ENCODE measurements around the gene YAF2. TPM values are rescaled to one million over a fixed set of nuclear protein-coding genes. Genes with fewer than 3 reads are reported as not detected.
"Not testable (repeated sequence)": the region's sequence is repeated elsewhere in the genome, so short reads cannot be mapped to it uniquely, and the experiment has no call there.

The YAF2 gene
- total RNA-seq, 2 donors from 2014 or later, result 19.4 to 27.3 TPM

DNA sequence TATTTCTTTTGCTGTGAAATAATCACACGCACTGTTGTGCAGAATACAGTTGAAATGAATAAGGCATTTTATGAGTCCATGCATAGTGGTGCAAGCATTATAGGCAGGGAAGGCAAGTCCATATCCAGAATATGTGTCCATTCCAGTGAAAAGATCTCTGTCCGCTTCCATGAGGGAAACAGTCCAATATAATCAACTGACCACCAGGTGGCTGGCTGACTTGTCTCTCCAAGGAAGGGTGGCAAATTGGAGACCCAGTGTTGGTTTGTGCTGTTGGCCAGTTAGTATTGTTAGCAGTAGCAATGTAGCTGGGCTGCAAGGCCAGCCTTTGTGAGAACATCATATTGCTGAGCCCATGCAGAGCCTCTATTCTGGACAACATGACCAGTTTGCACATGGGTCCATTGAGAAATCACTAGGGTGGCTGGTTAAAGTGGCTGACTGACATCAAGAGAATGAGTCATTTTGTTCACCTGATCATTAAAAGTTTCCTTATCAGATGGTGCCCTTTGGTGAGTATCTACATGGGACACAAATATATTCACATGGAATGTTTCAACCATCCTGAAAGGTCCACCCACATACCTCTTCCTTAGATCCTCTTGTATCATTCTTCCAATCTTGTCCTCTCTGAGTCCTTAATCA is 17.3 kb upstream of the YAF2 start:
- H3K4me3 Mint-ChIP-seq, result no peak overlapping the region
- Histone ChIP-seq H3K27me3 (ENCODE audit: control insufficient read depth, insufficient read depth, low read length, poor library complexity, severe bottlenecking) (no peaks in the 10 kb centered on the region), H3K4me1 (ENCODE audit: control insufficient read depth, insufficient read depth, low read length) (no peaks in the 10 kb centered on the region), H3K27ac (ENCODE audit: low read depth, low read length) (no peak overlapping the region), H3K36me3 (ENCODE audit: control insufficient read depth, insufficient read depth, low read length) (no peaks in the 10 kb centered on the region), H3K9ac (ENCODE audit: extremely low read depth, low read length, poor library complexity, severe bottlenecking) (no peak overlapping the region), H3K4me3 (ENCODE audit: low read length) (no peak overlapping the region), H3K9me3 (ENCODE audit: control insufficient read depth, low read length) (no peaks in the 10 kb centered on the region)
- H3K27ac Mint-ChIP-seq, result no peak overlapping the region
- H3K9me3 Mint-ChIP-seq, result no peaks in the 10 kb centered on the region
- DNase-seq, result no peak
- peaks cover 35% of the 10 kb centered on the region for H3K27me3 Mint-ChIP-seq (ENCODE audit: insufficient read depth)
- 96 to 100% methylated on average over 2 of the region's 2 CpGs for WGBS, 2 experiments (ENCODE audit: insufficient coverage in 1 of 2, insufficient read length in 1 of 2)
- TF ChIP-seq, protein P1, sequence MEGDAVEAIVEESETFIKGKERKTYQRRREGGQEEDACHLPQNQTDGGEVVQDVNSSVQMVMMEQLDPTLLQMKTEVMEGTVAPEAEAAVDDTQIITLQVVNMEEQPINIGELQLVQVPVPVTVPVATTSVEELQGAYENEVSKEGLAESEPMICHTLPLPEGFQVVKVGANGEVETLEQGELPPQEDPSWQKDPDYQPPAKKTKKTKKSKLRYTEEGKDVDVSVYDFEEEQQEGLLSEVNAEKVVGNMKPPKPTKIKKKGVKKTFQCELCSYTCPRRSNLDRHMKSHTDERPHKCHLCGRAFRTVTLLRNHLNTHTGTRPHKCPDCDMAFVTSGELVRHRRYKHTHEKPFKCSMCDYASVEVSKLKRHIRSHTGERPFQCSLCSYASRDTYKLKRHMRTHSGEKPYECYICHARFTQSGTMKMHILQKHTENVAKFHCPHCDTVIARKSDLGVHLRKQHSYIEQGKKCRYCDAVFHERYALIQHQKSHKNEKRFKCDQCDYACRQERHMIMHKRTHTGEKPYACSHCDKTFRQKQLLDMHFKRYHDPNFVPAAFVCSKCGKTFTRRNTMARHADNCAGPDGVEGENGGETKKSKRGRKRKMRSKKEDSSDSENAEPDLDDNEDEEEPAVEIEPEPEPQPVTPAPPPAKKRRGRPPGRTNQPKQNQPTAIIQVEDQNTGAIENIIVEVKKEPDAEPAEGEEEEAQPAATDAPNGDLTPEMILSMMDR (conservative IDR thresholded peaks at IDR 0.05), result peak; percentile 58
- H3K4me1 Mint-ChIP-seq, result no peaks in the 10 kb centered on the region
- H3K36me3 Mint-ChIP-seq (ENCODE audit: low read depth), result no peaks in the 10 kb centered on the region

DNA sequence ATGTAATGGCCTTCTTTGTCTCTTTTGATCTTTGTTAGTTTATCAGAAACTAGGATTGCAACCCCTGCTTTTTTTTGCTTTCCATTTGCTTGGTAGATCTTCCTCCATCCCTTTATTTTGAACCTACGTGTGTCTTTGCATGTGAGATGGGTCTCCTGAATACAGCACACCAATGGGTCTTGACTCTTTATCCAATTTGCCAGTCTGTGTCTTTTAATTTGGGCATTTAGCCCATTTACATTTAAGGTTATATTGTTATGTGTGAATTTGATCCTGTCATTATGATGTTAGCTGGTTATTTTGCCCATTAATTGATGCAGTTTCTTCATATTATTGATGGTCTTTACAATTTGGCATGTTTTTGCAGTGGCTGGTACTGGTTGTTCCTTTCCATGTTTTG is 14.6 kb upstream of the YAF2 start:
- H3K4me3 Mint-ChIP-seq; H3K9ac ChIP-seq (ENCODE audit: extremely low read depth, low read length, poor library complexity, severe bottlenecking); H3K9me3 ChIP-seq (ENCODE audit: control insufficient read depth, low read length); H3K4me1 ChIP-seq (ENCODE audit: control insufficient read depth, insufficient read depth, low read length); H3K27me3 ChIP-seq (ENCODE audit: control insufficient read depth, insufficient read depth, low read length, poor library complexity, severe bottlenecking); H3K9me3 Mint-ChIP-seq; H3K27ac Mint-ChIP-seq; H3K27ac ChIP-seq (ENCODE audit: low read depth, low read length); H3K36me3 Mint-ChIP-seq (ENCODE audit: low read depth); DNase-seq; H3K4me1 Mint-ChIP-seq; H3K4me3 ChIP-seq (ENCODE audit: low read length); H3K36me3 ChIP-seq (ENCODE audit: control insufficient read depth, insufficient read depth, low read length): not testable (repeated sequence)
- WGBS, 2 experiments (ENCODE audit: insufficient coverage in 1 of 2, insufficient read length in 1 of 2), result 81% methylated on average over 1 of the region's 1 CpG; no CpG with 5 or more reads in 1 of the 2 experiments
- peaks cover 61% of the 10 kb centered on the region for H3K27me3 Mint-ChIP-seq (ENCODE audit: insufficient read depth)

DNA sequence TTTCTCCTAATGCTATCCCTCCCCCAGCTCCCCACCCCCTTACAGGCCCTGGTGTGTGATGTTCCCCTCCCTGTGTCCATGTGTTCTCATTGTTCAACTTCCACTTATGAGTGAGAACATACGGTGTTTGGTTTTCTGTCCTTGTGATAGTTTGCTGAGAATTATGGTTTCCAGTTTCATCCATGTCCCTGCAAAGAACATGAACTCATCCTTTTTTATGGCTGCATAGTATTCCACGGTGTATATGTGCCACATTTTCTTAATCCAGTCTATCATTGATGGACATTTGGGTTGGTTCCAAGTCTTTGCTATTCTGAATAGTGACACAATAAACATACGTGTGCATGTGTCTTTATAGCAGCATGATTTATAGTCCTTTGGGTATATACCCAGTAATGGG is 11.0 kb upstream of the YAF2 start:
- H3K9me3 ChIP-seq (ENCODE audit: control insufficient read depth, low read length); H3K4me1 ChIP-seq (ENCODE audit: control insufficient read depth, insufficient read depth, low read length); H3K9me3 Mint-ChIP-seq; H3K4me3 Mint-ChIP-seq; H3K36me3 ChIP-seq (ENCODE audit: control insufficient read depth, insufficient read depth, low read length); H3K27me3 ChIP-seq (ENCODE audit: control insufficient read depth, insufficient read depth, low read length, poor library complexity, severe bottlenecking); H3K4me3 ChIP-seq (ENCODE audit: low read length); DNase-seq; H3K9ac ChIP-seq (ENCODE audit: extremely low read depth, low read length, poor library complexity, severe bottlenecking); H3K36me3 Mint-ChIP-seq (ENCODE audit: low read depth); H3K4me1 Mint-ChIP-seq; H3K27ac ChIP-seq (ENCODE audit: low read depth, low read length); H3K27ac Mint-ChIP-seq: not testable (repeated sequence)
- WGBS, 2 experiments (ENCODE audit: insufficient coverage in 1 of 2, insufficient read length in 1 of 2), result 100% methylated on average over 2 of the region's 3 CpGs; no CpG with 5 or more reads in 1 of the 2 experiments
- peaks cover 93% of the 10 kb centered on the region for H3K27me3 Mint-ChIP-seq (ENCODE audit: insufficient read depth)

DNA sequence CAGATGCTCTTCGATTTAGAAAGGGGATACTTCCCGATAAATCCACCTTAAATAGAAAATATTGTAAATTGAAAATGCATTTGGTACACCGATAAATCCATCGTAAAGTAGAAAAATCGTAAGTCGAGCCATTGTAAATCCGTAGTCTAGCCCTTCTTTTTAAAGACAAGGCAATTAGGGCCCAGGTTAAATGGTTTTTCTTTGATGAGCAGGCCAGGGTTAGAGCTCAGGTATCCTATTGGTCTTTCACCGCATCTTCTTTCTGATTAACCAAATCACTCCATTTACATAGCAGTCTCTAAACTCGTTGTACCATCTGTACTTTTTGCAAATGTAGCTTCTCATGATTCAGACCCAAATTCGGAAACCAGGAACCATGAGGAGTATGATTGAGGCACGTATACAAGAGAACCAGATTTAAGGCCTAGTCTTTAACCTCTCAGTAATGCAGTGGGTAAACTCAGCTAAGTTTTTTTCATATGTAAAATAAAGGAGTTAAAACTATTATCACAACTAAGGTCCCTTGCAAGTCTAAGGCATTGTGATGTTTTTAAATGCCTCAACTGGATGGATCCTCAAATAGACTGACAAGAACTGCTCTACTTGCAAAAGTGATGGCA is 2.2 kb upstream of the YAF2 start:
- Histone ChIP-seq H3K9ac (ENCODE audit: extremely low read depth, low read length, poor library complexity, severe bottlenecking) (no peak overlapping the region), H3K9me3 (ENCODE audit: control insufficient read depth, low read length) (no peaks in the 10 kb centered on the region), H3K27me3 (ENCODE audit: control insufficient read depth, insufficient read depth, low read length, poor library complexity, severe bottlenecking) (peaks cover 27% of the 10 kb centered on the region), H3K4me1 (ENCODE audit: control insufficient read depth, insufficient read depth, low read length) (no peaks in the 10 kb centered on the region), H3K4me3 (ENCODE audit: low read length) (no peak overlapping the region), H3K27ac (ENCODE audit: low read depth, low read length) (no peak overlapping the region), H3K36me3 (ENCODE audit: control insufficient read depth, insufficient read depth, low read length) (peaks cover 4% of the 10 kb centered on the region)
- Mint-ChIP-seq H3K9me3 (peaks cover 1% of the 10 kb centered on the region), H3K36me3 (ENCODE audit: low read depth) (peaks cover 9% of the 10 kb centered on the region), H3K27me3 (ENCODE audit: insufficient read depth) (peaks cover 86% of the 10 kb centered on the region), H3K4me3 (no peak overlapping the region), H3K4me1 (peaks cover 8% of the 10 kb centered on the region), H3K27ac (no peak overlapping the region)
- TF ChIP-seq, protein P1 (conservative IDR thresholded peaks at IDR 0.05), result no peak
- 53 to 66% methylated on average over 9 to 11 of the region's 11 CpGs for WGBS, 2 experiments (ENCODE audit: insufficient coverage in 1 of 2, insufficient read length in 1 of 2)
- no peak for DNase-seq

Measured in endodermal cell (in vitro differentiated cells).